Gastrocnemius medialis (tissue), 4 donors: ENCODE results near the gene MIPEP.

Source experiments
- CTCF ChIP-seq, 5 experiments: fragments of 450-650 bp in 3 of 5; fragments of 200-600 bp in 2 of 5; sonication (generic) in 2 of 5; IDR thresholded peaks in 4 of 5; conservative IDR thresholded peaks in 1 of 5; 1 replicate in 4 of 5; 2 replicates in 1 of 5; pipeline ENCODE4 v1.5.1; 2016 to 2019; ENCODE audit warnings: antibody characterized with exemption in 5 of 5, mild to moderate bottlenecking in 3 of 5, moderate library complexity in 3 of 5
- POLR2A ChIP-seq, 2 donors: fragments of 450-650 bp; IDR thresholded peaks; one replicate each; pipeline ENCODE4 v1.6.1; 2017; ENCODE audit warnings: antibody characterized with exemption in 2 of 2, mild to moderate bottlenecking in 2 of 2, moderate library complexity in 2 of 2

DNA sequence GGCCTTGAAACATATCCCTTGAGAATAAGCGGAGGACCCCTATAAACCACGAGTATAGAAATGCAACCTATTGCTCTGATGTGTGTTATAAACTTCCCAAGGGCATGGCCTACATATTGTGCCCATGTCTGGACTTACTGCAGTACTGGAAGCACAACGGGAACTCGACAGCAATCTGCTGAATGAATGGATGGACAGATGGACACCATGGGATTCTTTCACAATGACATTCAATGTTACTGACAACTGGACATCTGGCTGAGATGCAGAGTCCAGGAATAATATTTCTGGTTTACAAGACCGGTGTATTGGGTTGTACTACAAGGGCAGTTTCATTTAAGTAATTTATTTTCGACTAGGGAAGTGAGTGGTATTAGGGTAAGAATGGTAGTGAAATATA lies 123.7 kb downstream of the MIPEP start:
- no peak for TF ChIP-seq CTCF (IDR thresholded peaks at IDR 0.05 in 4 of 5, conservative IDR thresholded peaks at IDR 0.05 in 1 of 5)
- no peak for TF ChIP-seq POLR2A (IDR thresholded peaks at IDR 0.05)
